DMS 273 treated with DMSO at 0.1 percent for 48 hours (cell line): ENCODE measurements around the gene GFER.

Source experiments
- DNase-seq: peaks from one replicate; lab custom pipeline; 2025; lab: John Stamatoyannopoulos, UW

The GFER gene

DNA sequence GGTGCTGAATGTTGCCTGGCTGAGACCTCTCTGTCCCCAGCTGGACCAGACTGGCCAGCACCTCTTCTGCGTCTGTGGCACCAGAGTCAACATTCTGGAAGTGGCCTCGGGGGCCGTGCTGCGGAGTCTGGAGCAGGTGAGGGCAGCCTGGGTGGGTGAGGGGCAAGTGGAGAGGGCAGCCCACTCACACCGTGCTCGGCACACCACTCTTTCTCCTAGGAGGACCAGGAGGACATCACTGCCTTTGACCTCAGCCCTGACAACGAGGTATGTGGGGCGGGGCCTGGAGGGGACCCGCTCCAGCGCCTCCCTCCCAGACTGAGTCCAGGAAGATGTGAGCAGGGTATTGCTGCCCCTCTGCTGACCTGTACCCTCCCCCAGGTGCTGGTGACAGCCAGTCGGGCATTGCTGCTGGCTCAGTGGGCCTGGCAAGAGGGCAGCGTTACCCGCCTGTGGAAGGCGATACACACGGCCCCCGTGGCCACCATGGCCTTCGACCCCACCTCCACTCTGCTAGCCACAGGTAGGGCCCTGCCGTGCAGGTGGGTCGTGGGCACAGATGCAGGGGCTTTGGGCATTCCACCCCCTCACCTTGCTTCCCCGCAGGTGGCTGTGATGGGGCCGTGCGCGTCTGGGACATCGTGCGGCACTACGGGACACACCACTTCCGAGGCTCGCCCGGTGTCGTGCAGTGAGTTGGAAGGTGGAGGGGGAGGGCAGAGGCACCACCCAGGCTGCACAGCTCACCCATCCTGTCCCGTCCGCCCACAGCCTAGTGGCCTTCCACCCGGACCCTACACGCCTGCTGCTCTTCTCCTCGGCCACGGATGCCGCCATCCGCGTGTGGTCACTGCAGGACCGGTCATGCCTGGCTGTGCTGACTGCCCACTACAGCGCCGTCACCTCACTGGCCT is 9.6 kb upstream of the GFER start:
- DNase-seq, result no peak

- no peak for DNase-seq
These were observed 8.4 kb upstream of the GFER start for GRCh38 chr16:1975432-1976215.

GRCh38 chr16:1976216-1976520 is 7.8 kb upstream of the GFER start:
- DNase-seq, result no peak

DNA sequence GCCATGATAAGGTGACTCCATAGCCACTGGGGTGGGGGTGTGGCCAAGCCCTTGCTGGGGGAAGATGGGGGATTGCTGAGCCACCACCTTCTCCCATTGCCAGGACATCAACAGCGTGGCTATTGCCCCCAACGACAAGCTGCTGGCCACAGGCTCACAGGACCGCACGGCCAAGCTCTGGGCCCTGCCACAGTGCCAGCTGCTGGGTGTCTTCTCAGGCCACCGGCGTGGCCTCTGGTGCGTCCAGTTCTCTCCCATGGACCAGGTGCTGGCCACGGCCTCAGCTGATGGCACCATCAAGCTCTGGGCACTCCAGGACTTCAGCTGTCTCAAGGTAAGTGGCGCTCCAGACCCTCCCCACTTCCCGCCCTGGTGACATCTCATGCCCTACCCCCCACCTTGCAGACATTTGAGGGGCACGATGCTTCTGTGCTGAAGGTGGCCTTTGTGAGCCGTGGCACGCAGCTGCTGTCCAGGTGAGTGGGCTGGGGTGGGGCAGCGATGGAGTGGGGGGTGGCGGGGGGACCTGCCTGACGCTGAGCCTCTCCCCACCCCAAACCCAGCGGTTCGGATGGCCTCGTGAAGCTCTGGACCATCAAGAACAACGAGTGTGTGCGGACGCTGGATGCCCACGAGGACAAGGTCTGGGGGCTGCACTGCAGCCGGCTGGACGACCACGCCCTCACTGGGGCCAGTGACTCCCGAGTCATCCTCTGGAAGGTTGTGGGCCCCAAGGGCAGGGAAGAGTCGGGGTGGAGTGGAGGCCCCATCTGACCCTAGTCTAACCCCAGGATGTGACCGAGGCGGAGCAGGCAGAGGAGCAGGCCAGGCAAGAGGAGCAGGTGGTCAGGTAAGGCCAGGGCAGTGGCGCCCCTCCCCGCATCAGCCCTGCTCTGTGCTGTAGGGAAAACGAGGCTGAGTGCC is 6.8 kb upstream of the GFER start:
- no peak for DNase-seq

DNA sequence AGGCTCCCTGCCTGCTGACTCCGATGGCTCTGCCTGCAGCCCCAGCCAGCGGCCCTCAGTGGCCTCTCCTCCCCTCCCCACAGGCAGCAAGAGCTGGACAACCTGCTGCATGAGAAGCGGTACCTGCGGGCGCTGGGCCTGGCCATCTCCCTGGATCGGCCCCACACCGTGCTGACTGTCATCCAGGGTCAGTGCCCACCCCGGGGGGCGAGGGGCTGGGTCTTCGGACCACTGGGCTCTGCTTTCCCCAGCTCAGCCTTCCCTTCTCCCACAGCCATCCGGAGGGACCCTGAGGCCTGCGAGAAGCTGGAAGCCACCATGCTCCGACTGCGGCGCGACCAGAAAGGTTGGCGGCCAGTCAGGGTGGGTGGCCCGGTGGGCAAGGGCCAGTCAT is 6.1 kb upstream of the GFER start:
- DNase-seq, result no peak

- DNase-seq, result no peak
These were observed 5.4 kb upstream of the GFER start for GRCh38 chr16:1978476-1979120.

- DNase-seq, result no peak
These were observed 4.5 kb upstream of the GFER start for GRCh38 chr16:1979271-1980029.

GRCh38 chr16:1980030-1980769 is 3.8 kb upstream of the GFER start:
- no peak for DNase-seq

GRCh38 chr16:1980770-1981087 is 3.3 kb upstream of the GFER start:
- DNase-seq, result no peak

DNA sequence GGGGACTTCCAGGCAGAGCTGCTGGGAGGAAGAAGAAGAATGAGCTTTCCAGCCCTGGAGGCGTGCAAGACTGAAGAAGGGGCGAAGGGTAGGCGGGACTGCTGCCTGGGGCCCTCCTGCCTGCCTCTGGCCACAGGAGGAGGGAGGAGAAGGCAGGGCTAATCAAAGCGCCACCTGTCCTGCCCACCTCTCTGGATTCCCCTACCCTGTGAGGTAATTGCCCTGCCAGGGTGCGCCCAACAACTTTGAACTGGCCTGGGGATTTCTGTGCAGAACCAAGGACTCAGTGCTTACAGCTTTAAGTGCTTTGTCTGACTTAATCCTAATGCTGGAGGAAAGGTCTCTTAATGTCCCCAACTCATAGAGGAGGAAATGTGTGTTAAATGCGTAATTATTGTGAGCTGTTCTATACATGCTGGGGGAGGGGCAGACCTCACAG is 2.6 kb upstream of the GFER start, which contains the start of gene NOXO1:
NOXO1 (minus strand) TSS at position 72 of the 439 bp plus-strand sequence. CDS start 290 bp downstream, outside the sequence.
- DNase-seq, result no peak

- peak; percentile 38 for DNase-seq
These were observed 2.0 kb upstream of the GFER start for GRCh38 chr16:1982013-1982433.

- no peak for DNase-seq
These were observed 926 bp upstream of the GFER start for GRCh38 chr16:1982991-1983543.

DNA sequence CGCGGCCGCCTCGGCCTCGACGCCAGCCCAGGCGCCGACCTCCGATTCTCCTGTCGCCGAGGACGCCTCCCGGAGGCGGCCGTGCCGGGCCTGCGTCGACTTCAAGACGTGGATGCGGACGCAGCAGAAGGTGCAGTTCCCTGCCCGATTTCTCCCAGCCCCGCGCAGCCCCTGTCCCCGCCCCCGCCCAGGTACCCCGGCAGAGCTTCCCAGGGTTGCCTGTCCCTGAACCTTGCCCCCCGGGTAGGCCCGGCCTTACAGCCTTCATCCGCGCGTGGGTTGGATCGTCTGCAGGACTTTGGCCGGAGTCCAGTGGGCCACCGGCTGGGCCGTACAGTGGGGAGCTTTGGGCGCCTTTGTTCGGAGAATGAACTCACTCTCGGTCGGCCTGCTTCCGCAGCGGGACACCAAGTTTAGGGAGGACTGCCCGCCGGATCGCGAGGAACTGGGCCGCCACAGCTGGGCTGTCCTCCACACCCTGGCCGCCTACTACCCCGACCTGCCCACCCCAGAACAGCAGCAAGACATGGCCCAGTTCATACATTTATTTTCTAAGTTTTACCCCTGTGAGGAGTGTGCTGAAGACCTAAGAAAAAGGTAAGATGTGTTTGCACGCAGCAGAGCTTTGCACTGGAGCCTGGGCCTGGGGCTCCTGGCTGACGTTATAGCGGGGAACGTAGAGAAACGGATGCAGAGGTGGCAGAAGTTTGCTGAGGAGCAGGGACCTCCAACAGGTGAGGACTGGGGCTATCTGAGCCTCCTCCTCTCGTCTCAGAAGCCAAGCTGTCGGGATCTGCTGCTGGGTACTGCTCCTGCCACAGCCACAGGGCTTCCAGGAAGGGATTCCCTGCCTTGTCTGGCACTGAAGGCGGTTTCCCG is 593 bp downstream of the GFER start:
- no peak for DNase-seq

DNA sequence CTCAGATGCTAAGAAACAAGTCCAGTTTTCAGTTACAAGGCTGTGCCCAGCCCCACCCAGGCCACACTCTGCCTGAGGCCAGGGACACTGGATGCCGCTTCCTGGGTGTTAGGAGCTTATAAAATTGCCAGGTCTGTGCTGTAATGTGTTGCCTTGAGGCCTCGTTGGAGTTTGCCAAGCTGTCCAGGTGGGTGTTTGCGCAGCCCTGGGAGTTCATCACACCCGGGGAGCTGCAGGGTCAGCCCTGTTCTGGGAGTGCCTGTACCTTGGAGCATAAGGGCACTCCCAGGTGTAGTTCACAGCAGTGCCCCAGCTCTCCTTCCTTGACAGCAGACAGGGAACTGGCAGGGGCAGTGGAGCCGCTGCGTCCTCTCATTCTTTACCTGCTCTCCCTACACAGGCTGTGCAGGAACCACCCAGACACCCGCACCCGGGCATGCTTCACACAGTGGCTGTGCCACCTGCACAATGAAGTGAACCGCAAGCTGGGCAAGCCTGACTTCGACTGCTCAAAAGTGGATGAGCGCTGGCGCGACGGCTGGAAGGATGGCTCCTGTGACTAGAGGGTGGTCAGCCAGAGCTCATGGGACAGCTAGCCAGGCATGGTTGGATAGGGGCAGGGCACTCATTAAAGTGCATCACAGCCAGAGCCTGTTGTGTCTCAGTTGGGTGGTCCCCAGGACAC is 1.6 kb downstream of the GFER start:
- no peak for DNase-seq

GRCh38 chr16:1987198-1987597 is 3.2 kb downstream of the GFER start:
- DNase-seq, result no peak

DNA sequence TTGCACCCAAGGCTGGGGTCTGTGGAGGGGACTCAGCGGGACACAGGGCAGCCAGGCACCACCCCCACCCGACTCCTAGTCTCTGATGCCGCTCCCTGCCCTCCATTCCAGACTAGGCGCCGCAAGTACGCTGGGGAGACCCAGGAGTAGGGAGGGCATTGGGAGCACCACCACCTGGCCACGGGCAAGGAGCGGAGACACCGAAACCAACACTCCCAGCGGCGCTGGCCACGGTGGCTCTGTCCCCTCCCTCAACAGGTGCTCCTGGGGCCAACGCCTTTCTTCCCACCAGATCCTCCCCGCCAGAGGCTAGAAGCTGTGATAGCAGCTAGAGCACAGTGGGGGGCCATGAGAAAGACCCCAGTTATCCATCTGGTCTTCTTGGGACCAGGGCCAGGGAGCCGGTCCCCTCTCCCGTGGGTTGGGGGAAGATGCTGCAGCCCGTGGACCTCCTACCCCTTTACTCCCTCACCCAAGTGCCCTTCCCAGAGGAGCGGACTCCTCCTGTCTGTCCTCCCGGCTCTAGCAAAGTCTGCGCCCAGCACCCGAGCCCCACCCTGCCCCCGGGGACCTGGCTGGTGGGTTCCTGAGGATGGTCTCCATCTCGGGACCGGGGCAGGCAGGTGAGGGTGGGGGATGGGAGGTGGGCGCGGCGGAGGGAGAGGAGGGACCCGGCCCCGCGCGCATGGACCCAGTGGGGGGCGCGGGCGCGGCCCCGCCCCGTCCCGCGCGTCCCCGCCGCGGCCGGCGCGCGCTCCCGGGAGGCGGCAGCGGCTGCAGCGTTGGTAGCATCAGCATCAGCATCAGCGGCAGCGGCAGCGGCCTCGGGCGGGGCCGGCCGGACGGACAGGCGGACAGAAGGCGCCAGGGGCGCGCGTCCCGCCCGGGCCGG is 5.5 kb downstream of the GFER start, which contains the start of gene SYNGR3:
SYNGR3 (plus strand) TSS at position 762 of the 892 bp plus-strand sequence. CDS start 133 bp downstream, outside the sequence.
- DNase-seq, result no peak

- no peak for DNase-seq
These were observed 6.0 kb downstream of the GFER start for GRCh38 chr16:1990101-1990350.
